Measurements from ENCODE around the gene PTPRR. TPM values are rescaled to one million over a fixed set of nuclear protein-coding genes. Genes with fewer than 3 reads are reported as not detected.

Gene PTPRR
- total RNA-seq, 1 donor from 2014 or later: 0.98 TPM

- Histone ChIP-seq H3K27me3 (no peaks in the 10 kb centered on the region), H3K36me3 (no peaks in the 10 kb centered on the region), H3K27ac (no peak overlapping the region), H3K4me1 (no peaks in the 10 kb centered on the region), H3K9me3 (no peaks in the 10 kb centered on the region), H3K4me3 (no peak overlapping the region)
- TF ChIP-seq CTCF (IDR thresholded peaks at IDR 0.05) (no peak), POLR2AphosphoS5 (IDR thresholded peaks at IDR 0.05; ENCODE audit: insufficient read depth in 1 of 2, low read depth in 1 of 2) (no peak), POLR2A (IDR thresholded peaks at IDR 0.05) (no peak)
- intact Hi-C loops (cut with DNase I): no loop called here
- DNase-seq (ENCODE audit: extremely low spot score in 2 of 2): no peak
These were observed 146.5 kb downstream of the PTPRR start for GRCh38 chr12:70774055-70774454.

- Histone ChIP-seq H3K36me3 (no peaks in the 10 kb centered on the region), H3K4me1 (no peaks in the 10 kb centered on the region), H3K4me3 (no peak overlapping the region), H3K9me3 (no peaks in the 10 kb centered on the region), H3K27me3 (no peaks in the 10 kb centered on the region), H3K27ac (no peak overlapping the region)
- TF ChIP-seq POLR2AphosphoS5 (IDR thresholded peaks at IDR 0.05; ENCODE audit: insufficient read depth in 1 of 2, low read depth in 1 of 2) (no peak), POLR2A (IDR thresholded peaks at IDR 0.05) (no peak), CTCF (IDR thresholded peaks at IDR 0.05) (no peak)
- intact Hi-C loops (cut with DNase I): no loop called here
- no peak for DNase-seq (ENCODE audit: extremely low spot score in 2 of 2)
These were observed 147.7 kb downstream of the PTPRR start for GRCh38 chr12:70772836-70773235.

- TF ChIP-seq POLR2AphosphoS5 (IDR thresholded peaks at IDR 0.05; ENCODE audit: insufficient read depth in 1 of 2, low read depth in 1 of 2): no peak
- TF ChIP-seq CTCF (IDR thresholded peaks at IDR 0.05): no peak
- TF ChIP-seq POLR2A (IDR thresholded peaks at IDR 0.05): no peak
These were observed 149.0 kb downstream of the PTPRR start for GRCh38 chr12:70771581-70771980.

GRCh38 chr12:70763666-70764065 is 156.9 kb downstream of the PTPRR start:
- DNase-seq (ENCODE audit: extremely low spot score in 2 of 2): no peak
- H3K4me3 ChIP-seq: no peak overlapping the region
- no peaks in the 10 kb centered on the region for H3K9me3 ChIP-seq
- H3K27me3 ChIP-seq: no peaks in the 10 kb centered on the region
- TF ChIP-seq POLR2A (IDR thresholded peaks at IDR 0.05) (no peak), CTCF (IDR thresholded peaks at IDR 0.05) (no peak), POLR2AphosphoS5 (IDR thresholded peaks at IDR 0.05; ENCODE audit: insufficient read depth in 1 of 2, low read depth in 1 of 2) (no peak)
- H3K36me3 ChIP-seq: no peaks in the 10 kb centered on the region
- no peak overlapping the region for H3K27ac ChIP-seq
- intact Hi-C loops (cut with DNase I): no loop called here
- no peaks in the 10 kb centered on the region for H3K4me1 ChIP-seq

More at GRCh38 chr12:70771581-70771980, 149.0 kb downstream of the PTPRR start:
- no peak for DNase-seq (ENCODE audit: extremely low spot score in 2 of 2)
- no peaks in the 10 kb centered on the region for H3K9me3 ChIP-seq
- no peak overlapping the region for H3K4me3 ChIP-seq
- H3K27me3 ChIP-seq: no peaks in the 10 kb centered on the region
- no peaks in the 10 kb centered on the region for H3K4me1 ChIP-seq
- intact Hi-C loops (cut with DNase I): no loop called here
- no peaks in the 10 kb centered on the region for H3K36me3 ChIP-seq
- H3K27ac ChIP-seq: no peak overlapping the region

GRCh38 chr12:70762000-70762399 is 158.5 kb downstream of the PTPRR start:
- DNase-seq (ENCODE audit: extremely low spot score in 2 of 2): no peak
- TF ChIP-seq CTCF (IDR thresholded peaks at IDR 0.05) (no peak), POLR2AphosphoS5 (IDR thresholded peaks at IDR 0.05; ENCODE audit: insufficient read depth in 1 of 2, low read depth in 1 of 2) (no peak), POLR2A (IDR thresholded peaks at IDR 0.05) (no peak)
- H3K9me3 ChIP-seq: no peaks in the 10 kb centered on the region
- H3K4me1 ChIP-seq: no peaks in the 10 kb centered on the region
- intact Hi-C loops (cut with DNase I): no loop called here
- no peaks in the 10 kb centered on the region for H3K36me3 ChIP-seq
- H3K4me3 ChIP-seq: no peak overlapping the region
- no peak overlapping the region for H3K27ac ChIP-seq
- H3K27me3 ChIP-seq: no peaks in the 10 kb centered on the region
